Stimulated activated CD8-positive, alpha-beta memory T cell treated with anti-CD3 and anti-CD28 coated beads, Interleukin-4, amount 100 ng/mL, for 24 hours (primary cell): ENCODE results near the gene RNF152.

Experiments used
- DNase-seq: peaks from one replicate; pipeline ENCODE4 v3.0.0-alpha.2; 2020; ENCODE audit warnings: low read depth

RNF152 gene

DNA sequence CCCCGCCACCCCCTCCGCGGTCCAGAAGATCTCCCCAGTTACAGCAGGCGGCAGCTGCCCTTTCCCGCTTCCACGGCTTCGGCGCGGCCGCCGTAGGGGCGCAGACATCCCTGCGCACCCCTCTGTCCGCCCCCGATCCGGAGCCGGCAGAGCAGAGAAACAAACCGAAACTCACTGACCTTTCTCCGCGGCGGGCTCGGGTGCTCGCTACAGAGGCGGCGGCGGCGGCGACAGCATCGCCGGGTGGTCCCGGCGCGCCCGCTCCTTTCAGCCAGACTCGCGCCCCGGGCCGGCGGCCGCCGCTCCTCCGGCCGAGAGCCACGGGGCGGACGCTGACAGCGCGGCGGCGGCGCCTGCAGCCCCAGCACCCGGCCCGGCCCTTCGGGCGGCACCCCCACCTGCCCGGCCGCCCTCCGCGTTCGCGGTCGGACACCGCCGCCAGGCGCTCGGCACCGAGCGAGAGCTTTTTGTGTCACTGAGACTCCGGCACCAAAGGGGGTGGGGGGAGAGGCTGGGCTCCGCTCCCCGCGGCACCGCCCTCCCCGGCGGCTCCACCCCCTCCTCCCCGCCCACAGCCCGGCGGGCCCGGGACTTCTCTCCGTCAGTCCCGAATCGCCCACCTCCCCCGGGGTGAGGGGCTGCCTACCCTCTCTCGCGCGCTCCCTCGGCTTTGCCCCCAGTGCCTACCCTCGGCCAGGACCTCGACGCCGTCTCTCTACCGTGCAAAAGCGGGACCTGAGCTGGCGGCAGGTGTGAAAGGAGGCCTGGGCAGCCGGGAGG is 1.4 kb upstream of the RNF152 start:
- peak; percentile 48 for DNase-seq

DNA sequence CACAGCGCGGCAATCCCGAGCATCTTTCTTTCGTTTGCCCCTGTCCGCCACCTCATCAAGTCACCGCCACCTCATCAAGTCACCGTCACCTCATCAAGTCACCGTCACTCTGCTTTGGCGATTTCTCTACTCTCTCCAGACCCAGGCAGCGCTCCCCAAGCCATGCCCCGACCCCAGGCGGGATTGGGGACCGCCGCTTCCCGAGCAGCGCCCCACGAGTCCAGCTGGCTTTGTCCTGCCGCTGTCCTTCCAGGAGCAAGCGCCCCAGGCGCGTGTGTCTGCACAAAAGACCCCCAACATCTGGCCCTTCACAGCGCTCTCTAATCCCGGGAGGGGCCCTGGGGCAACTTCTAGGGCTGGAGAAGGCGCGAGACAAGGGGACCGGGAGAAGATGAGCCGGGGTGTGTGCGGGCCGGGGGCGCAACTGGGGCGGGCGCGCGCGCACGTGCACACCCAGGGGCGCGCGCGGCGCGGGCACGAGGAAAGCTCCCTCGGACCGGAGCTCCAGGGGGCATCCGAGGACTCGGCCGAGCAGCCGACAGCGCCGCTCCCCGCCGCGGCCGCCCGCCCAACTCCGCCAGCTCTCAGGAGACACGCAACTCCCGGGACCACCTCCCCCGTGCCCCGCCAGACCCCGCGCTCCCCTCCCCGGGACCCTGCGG is 633 bp upstream of the RNF152 start:
- no peak for DNase-seq

- no peak for DNase-seq
These were observed 913 bp downstream of the RNF152 start for GRCh38 chr18:61891894-61892293.

GRCh38 chr18:61891271-61891670 is 1.5 kb downstream of the RNF152 start:
- DNase-seq: no peak

DNA sequence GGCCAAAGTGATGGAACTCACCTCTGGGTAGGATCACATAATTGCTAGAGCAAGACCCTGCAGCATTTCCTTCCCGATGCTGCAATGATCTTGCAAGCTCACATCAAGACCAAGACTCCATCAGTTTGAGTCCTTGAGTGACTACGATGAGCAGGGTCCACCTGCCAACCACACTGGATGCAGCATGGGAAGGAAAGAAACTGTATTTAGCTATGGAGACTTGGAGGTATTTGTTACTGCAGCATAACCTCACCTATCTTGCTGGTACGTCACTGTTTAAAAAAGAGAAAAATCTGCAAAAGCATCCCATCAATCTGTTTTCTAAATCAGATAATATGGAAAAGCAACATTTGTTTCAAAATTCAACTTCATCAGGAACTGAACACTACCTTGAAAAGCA is 2.5 kb downstream of the RNF152 start:
- DNase-seq: no peak

- DNase-seq: no peak
These were observed 3.3 kb downstream of the RNF152 start for GRCh38 chr18:61889541-61889940.

GRCh38 chr18:61888622-61889021 is 4.2 kb downstream of the RNF152 start:
- DNase-seq: no peak

DNA sequence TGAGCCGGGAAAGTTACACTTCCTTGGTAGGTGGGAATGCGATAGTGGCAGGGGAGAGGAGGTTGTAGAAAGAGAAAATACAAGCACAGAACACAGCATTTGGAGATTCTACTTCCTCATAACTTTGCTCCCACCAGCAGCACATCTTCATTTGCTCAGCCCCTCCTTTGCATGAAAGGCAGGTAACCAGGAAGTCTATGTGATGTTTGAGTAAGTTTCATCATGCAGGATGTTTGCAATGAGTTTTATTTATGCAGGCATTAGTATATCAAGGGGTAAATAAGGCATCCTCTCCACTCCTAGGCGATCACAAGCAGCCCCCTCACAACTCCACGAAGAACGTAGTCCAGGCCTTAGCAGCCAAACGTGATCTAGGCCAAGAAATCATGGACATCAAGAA is 5.0 kb downstream of the RNF152 start:
- no peak for DNase-seq

GRCh38 chr18:61883547-61883946 is 9.3 kb downstream of the RNF152 start:
- no peak for DNase-seq

GRCh38 chr18:61882296-61883004 is 10.4 kb downstream of the RNF152 start:
- no peak for DNase-seq

DNA sequence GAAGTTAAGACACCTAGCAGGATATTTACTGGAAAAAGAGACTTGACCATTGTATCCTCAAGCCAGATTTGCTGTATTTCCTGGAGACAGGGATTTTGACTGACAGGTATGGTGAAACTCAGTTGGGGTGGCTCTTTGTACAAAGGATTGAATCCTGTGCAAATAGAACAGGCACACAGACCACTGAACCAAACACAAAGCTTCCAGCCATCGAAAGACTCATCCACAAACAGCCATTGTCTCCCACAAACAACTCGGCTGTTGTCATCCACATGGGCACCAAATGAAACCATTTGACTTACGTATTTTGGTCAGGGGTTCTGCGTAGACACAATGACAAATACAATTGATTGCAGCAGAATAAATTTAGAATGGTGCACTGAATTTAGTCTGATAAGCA is 15.9 kb downstream of the RNF152 start:
- DNase-seq: no peak

DNA sequence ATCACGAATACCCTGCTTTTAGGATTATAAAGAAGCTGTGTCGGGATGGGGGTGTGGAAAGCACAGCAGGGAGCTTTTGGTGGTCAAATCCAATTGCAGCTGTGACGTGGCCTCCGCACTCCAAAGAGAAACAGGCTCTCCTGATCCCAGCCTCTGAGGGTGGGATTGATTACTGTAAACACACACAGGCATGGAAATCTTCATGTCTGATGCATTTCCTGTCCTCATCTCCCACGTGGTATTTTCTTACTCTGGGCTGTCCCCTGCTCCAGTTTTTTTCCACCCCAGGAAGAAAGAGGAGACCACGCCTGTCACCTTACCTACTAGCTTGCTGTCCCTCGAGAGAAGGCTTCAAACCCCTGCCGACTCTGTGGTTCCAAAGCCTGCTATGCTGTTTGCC is 22.7 kb downstream of the RNF152 start:
- DNase-seq: no peak

- DNase-seq: no peak
These were observed 23.2 kb downstream of the RNF152 start for GRCh38 chr18:61869636-61870035.

GRCh38 chr18:61865466-61866175 is 27.2 kb downstream of the RNF152 start:
- DNase-seq: no peak

- no peak for DNase-seq
These were observed 31.4 kb downstream of the RNF152 start for GRCh38 chr18:61861372-61861771.

- DNase-seq: no peak
These were observed 32.5 kb downstream of the RNF152 start for GRCh38 chr18:61860302-61860701.

DNA sequence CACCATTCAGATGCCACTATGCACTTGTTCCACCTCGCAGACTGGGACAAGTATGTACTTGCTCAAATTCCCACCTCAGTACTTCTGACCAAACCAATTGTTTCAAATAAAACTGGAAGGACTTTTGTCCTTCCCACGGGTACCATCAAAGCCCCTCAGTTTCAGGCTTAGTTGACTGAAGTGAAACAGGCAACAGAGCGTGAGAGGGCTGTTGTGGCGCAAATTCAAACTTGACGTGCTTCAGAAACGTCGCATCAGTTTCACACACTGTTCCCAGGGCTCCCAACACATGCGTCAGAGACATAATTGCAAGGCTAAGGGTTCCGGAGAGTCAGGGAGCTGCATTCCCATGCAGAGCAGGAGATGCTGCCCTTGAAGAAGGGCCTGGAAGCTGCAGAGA is 33.7 kb downstream of the RNF152 start:
- no peak for DNase-seq

DNA sequence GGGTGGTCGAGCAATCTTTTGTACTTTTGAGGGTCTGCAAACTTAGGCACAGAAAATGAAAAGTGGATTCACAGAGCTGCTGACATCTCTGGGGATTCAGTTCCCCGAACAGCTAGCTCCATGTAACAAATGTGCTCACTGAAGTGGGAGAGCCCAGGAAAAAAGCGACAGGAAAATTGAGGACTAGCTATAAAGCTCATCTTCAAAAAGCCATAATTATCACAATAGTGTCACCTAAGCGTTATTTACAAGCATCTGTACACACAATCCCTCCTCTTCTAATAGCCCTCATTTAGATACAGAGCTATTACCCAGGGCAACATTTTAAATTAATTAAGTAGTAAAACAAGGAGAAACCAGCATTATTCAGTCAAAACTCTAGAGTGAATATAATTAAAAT is 36.1 kb downstream of the RNF152 start:
- DNase-seq: no peak

- no peak for DNase-seq
These were observed 37.1 kb downstream of the RNF152 start for GRCh38 chr18:61855449-61856378.

GRCh38 chr18:61854578-61855448 is 38.0 kb downstream of the RNF152 start:
- no peak for DNase-seq
